K562 (cell line): ENCODE measurements around the gene MRPL27. TPM values are rescaled to one million over a fixed set of nuclear protein-coding genes. Genes with fewer than 3 reads are reported as not detected.

ENCODE experiments used
- BDP1 ChIP-seq: IDR thresholded peaks from 3 replicates; pipeline ENCODE4 v1.6.1; 2011; ENCODE audit not compliant: insufficient read length, insufficient read depth
- CBX1 ChIP-seq: sonication (generic); IDR thresholded peaks from 2 replicates; pipeline ENCODE4 v1.6.1; 2016; ENCODE audit warnings: antibody characterized with exemption, low read depth, mild to moderate bottlenecking
- ELF1 ChIP-seq: fragments of 200-800 bp; sonication (Bioruptor generic); IDR thresholded peaks from 2 replicates; pipeline ENCODE4 v1.6.1; 2016; ENCODE audit warnings: missing genetic modification characterization, missing compliant biosample characterization
- KDM2B ChIP-seq: fragments of 250-450 bp; sonication (Bioruptor Pico); IDR thresholded peaks from 2 replicates; pipeline ENCODE4 v1.8.0; 2021; ENCODE audit warnings: mild to moderate bottlenecking, moderate library complexity
- MAFG ChIP-seq: fragments of 450-650 bp; conservative IDR thresholded peaks from 2 replicates; pipeline ENCODE4 v1.6.1; 2016; ENCODE audit warnings: missing genetic modification characterization, missing compliant biosample characterization
- MCM2 ChIP-seq: fragments of 450-650 bp; IDR thresholded peaks from 2 replicates; pipeline ENCODE4 v1.6.1; 2017; ENCODE audit warnings: low read depth, mild to moderate bottlenecking
- MCM5 ChIP-seq: fragments of 450-650 bp; IDR thresholded peaks from 2 replicates; pipeline ENCODE4 v1.6.1; 2016; ENCODE audit warnings: low read depth
- MCM7 ChIP-seq, 2 experiments: fragments of 450-650 bp; IDR thresholded peaks; 2 replicates each; pipeline ENCODE4 v1.6.1; 2016 to 2018
- NFE2L1 ChIP-seq: fragments of 450-650 bp; IDR thresholded peaks from 2 replicates; pipeline ENCODE4 v1.6.1; 2016; ENCODE audit warnings: missing genetic modification characterization, low read depth, mild to moderate bottlenecking, missing compliant biosample characterization, moderate library complexity, borderline replicate concordance
- NONO ChIP-seq, 2 experiments: fragments of 200-400 bp in 1 of 2; fragments of 450-650 bp in 1 of 2; formaldehyde crosslinking in 1 of 2; IDR thresholded peaks; 2 replicates each; pipeline ENCODE4 v1.6.1; 2017; ENCODE audit warnings: low read depth in 2 of 2, mild to moderate bottlenecking in 2 of 2, moderate library complexity in 2 of 2, low read length in 1 of 2
- PYGO2 ChIP-seq: fragments of 450-650 bp; IDR thresholded peaks from 2 replicates; pipeline ENCODE4 v1.6.1; 2016; ENCODE audit warnings: mild to moderate bottlenecking, missing genetic modification characterization, moderate library complexity, missing compliant biosample characterization
- SMARCB1 ChIP-seq: IDR thresholded peaks from 2 replicates; pipeline ENCODE4 v1.6.1; 2011; ENCODE audit warnings: improper control_type of control experiment, low read depth; ENCODE audit not compliant: insufficient read length
- SRSF9 ChIP-seq: fragments of 200-400 bp; formaldehyde crosslinking; IDR thresholded peaks from 2 replicates; pipeline ENCODE4 v1.6.1; 2017; ENCODE audit warnings: low read depth, low read length, borderline replicate concordance
- TOE1 ChIP-seq, 2 experiments: fragments of 450-650 bp in 1 of 2; sonication (generic) in 1 of 2; formaldehyde crosslinking in 1 of 2; IDR thresholded peaks; 2 replicates each; pipeline versions ENCODE4 v1.7.1 to v1.8.0; 2016 to 2022; ENCODE audit warnings: borderline replicate concordance in 2 of 2, mild to moderate bottlenecking in 2 of 2, antibody characterized with exemption in 1 of 2, inconsistent platforms in 1 of 2, low read depth in 1 of 2, missing genetic modification reagents in 1 of 2, moderate library complexity in 1 of 2
- ZFP30 ChIP-seq: fragments of 250-450 bp; sonication (Bioruptor Pico); IDR thresholded peaks from 2 replicates; pipeline ENCODE4 v1.8.0; 2022; ENCODE audit warnings: moderate library complexity, mild to moderate bottlenecking, inconsistent platforms, borderline replicate concordance
- ZNF24 ChIP-seq: fragments of 450-650 bp; IDR thresholded peaks from 2 replicates; pipeline ENCODE4 v1.6.1; 2016
- ZNF282 ChIP-seq: sonication (generic); formaldehyde crosslinking; IDR thresholded peaks from 2 replicates; pipeline ENCODE4 v1.8.1; 2023; ENCODE audit warnings: missing genetic modification reagents
- ZNF644 ChIP-seq: fragments of 200-800 bp; sonication (Bioruptor generic); IDR thresholded peaks from 2 replicates; pipeline ENCODE4 v1.6.1; 2016; ENCODE audit warnings: low read depth, missing genetic modification characterization, missing compliant biosample characterization
- ZSCAN32 ChIP-seq: fragments of 450-650 bp; formaldehyde crosslinking; IDR thresholded peaks from 2 replicates; pipeline ENCODE4 v1.4.0; 2020; ENCODE audit warnings: mild to moderate bottlenecking, moderate library complexity
- polyA plus RNA-seq, 8 experiments: library from polyadenylated mRNA; depleted of rRNA in 4 of 8; stranded (reverse) in 5 of 8; unstranded in 3 of 8; fragments of >200 nt; fragmentation: Nextera tagmentation in 2 of 8; fragmentation: Illumina TruSeq in 1 of 8; extraction: Ambion mirVana in 2 of 8; extraction: Trizol in 1 of 8; gene quantifications; 2 replicates each; pipeline versions ENCODE4 v1.2.1 to v1.2.3, GENCODE V29; 2011 to 2014; ENCODE audit warnings: inconsistent platforms in 1 of 8, missing spikeins in 1 of 8
- total RNA-seq, 7 experiments: library from RNA; depleted of rRNA in 6 of 7; stranded (reverse); fragments of >200 nt in 6 of 7; fragmentation: Illumina TruSeq in 2 of 7; extraction: Trizol in 2 of 7; gene quantifications; 2 replicates each; pipeline versions ENCODE4 v1.2.1 to v1.2.3, GENCODE V29; 2011 to 2021; ENCODE audit warnings: low replicate concordance in 1 of 7
- TF ChIP-seq, protein P1 (sequence below): fragments of 200-800 bp; sonication (Bioruptor generic); IDR thresholded peaks from 2 replicates; pipeline ENCODE4 v1.6.1; 2016; ENCODE audit warnings: missing genetic modification characterization, missing compliant biosample characterization
- TF ChIP-seq, protein P2 (sequence below): fragments of 250-450 bp; sonication (Bioruptor Pico); IDR thresholded peaks from 2 replicates; pipeline ENCODE4 v1.5.0; 2020; ENCODE audit warnings: mild to moderate bottlenecking, borderline replicate concordance

Gene MRPL27
- total and polyA plus RNA-seq, 9 of the 15 experiments (the other 6 are each of a cell fraction or from before 2014, with no cell fraction given): 96.3 to 401 (median 142) TPM

- TF ChIP-seq KDM2B (CRISPR knock-in tag) (peak; percentile 51; the same call in 1 of the 2 replicates), ZNF644 (peak; percentile 93), MCM2 (no peak), ZSCAN32 (no peak), MAFG (tag) (no peak), ZNF282 (CRISPR knock-in tag) (0 out of 2 replicates have a peak, but pooled peaks have one; percentile 57), MCM5 (no peak), SRSF9 (no peak), NFE2L1 (no peak), ZNF24 (no peak), ELF1 (tag) (no peak), BDP1 (no peak), CBX1 (0 out of 2 replicates have a peak, but pooled peaks have one; percentile 9), PYGO2 (tag) (no peak), MCM7 (IDR thresholded peaks at IDR 0.05) (no peak), SMARCB1 (no peak), NONO (IDR thresholded peaks at IDR 0.05; ENCODE audit: low read depth in 2 of 2, low read length in 1 of 2) (peak; percentile 38 to 63; a peak in 2 of 4 replicates), TOE1 (IDR thresholded peaks at IDR 0.05; ENCODE audit: borderline replicate concordance) (no peak; the same call in 1 of the 2 replicates), TOE1 (CRISPR knock-in tag; IDR thresholded peaks at IDR 0.05; ENCODE audit: borderline replicate concordance, low read depth) (0 out of 2 replicates have a peak, but pooled peaks have one; percentile 35), ZFP30 (CRISPR knock-in tag) (no peak)
- TF ChIP-seq, protein P1, sequence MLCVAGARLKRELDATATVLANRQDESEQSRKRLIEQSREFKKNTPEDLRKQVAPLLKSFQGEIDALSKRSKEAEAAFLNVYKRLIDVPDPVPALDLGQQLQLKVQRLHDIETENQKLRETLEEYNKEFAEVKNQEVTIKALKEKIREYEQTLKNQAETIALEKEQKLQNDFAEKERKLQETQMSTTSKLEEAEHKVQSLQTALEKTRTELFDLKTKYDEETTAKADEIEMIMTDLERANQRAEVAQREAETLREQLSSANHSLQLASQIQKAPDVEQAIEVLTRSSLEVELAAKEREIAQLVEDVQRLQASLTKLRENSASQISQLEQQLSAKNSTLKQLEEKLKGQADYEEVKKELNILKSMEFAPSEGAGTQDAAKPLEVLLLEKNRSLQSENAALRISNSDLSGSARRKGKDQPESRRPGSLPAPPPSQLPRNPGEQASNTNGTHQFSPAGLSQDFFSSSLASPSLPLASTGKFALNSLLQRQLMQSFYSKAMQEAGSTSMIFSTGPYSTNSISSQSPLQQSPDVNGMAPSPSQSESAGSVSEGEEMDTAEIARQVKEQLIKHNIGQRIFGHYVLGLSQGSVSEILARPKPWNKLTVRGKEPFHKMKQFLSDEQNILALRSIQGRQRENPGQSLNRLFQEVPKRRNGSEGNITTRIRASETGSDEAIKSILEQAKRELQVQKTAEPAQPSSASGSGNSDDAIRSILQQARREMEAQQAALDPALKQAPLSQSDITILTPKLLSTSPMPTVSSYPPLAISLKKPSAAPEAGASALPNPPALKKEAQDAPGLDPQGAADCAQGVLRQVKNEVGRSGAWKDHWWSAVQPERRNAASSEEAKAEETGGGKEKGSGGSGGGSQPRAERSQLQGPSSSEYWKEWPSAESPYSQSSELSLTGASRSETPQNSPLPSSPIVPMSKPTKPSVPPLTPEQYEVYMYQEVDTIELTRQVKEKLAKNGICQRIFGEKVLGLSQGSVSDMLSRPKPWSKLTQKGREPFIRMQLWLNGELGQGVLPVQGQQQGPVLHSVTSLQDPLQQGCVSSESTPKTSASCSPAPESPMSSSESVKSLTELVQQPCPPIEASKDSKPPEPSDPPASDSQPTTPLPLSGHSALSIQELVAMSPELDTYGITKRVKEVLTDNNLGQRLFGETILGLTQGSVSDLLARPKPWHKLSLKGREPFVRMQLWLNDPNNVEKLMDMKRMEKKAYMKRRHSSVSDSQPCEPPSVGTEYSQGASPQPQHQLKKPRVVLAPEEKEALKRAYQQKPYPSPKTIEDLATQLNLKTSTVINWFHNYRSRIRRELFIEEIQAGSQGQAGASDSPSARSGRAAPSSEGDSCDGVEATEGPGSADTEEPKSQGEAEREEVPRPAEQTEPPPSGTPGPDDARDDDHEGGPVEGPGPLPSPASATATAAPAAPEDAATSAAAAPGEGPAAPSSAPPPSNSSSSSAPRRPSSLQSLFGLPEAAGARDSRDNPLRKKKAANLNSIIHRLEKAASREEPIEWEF (CRISPR knock-in tag): peak; percentile 73; the same call in 1 of the 2 replicates
- TF ChIP-seq, protein P2, sequence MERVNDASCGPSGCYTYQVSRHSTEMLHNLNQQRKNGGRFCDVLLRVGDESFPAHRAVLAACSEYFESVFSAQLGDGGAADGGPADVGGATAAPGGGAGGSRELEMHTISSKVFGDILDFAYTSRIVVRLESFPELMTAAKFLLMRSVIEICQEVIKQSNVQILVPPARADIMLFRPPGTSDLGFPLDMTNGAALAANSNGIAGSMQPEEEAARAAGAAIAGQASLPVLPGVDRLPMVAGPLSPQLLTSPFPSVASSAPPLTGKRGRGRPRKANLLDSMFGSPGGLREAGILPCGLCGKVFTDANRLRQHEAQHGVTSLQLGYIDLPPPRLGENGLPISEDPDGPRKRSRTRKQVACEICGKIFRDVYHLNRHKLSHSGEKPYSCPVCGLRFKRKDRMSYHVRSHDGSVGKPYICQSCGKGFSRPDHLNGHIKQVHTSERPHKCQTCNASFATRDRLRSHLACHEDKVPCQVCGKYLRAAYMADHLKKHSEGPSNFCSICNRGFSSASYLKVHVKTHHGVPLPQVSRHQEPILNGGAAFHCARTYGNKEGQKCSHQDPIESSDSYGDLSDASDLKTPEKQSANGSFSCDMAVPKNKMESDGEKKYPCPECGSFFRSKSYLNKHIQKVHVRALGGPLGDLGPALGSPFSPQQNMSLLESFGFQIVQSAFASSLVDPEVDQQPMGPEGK (CRISPR knock-in tag): no peak
Measured at GRCh38 chr17:50345432-50346312, 27.3 kb downstream of the MRPL27 start, which contains the start of gene XYLT2 (continued).
